HUDEP-2 (cell line): ENCODE measurements around the gene HOXA11.
A peak's percentile ranks its signal among the peaks of the same experiment; 100 is the strongest.

Experiments
- DNase-seq, 76 experiments: peaks; one replicate each; lab custom pipeline; 2025; ENCODE audit not compliant: unreplicated experiment in 76 of 76; lab: John Stamatoyannopoulos, UW

The HOXA11 gene

GRCh38 chr7:27182285-27182841 is 2.7 kb downstream of the HOXA11 start:
- DNase-seq = no peak

- no peak for DNase-seq
Observed at GRCh38 chr7:27181795-27182275, 3.2 kb downstream of the HOXA11 start.

- DNase-seq = no peak
Observed at GRCh38 chr7:27180431-27181420, 4.3 kb downstream of the HOXA11 start.

GRCh38 chr7:27179503-27180430 is 5.3 kb downstream of the HOXA11 start:
- DNase-seq = peak in 45 of 76 experiments; percentile 1 to 73 (median 33)

DNA sequence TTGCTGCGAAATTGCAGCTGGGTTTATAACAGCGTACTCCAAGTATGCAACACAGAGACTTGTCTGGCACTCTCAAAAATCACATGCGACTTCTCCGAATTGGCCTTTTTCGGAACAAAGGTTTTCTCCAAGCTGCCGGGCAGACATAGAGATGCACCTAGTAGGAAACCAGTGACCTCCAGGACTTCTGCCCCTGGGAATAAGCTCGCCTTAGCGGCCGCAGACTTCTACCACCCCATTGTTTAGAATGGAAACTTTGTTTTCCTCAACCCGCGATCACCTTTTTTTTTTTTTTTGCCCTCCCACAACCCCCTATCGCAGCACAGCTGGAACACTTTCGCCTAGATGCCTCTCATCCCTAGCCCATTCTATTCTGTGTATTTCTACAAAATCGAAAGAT is 6.0 kb downstream of the HOXA11 start:
- DNase-seq = no peak

GRCh38 chr7:27178366-27178765 is 6.7 kb downstream of the HOXA11 start:
- DNase-seq = no peak

DNA sequence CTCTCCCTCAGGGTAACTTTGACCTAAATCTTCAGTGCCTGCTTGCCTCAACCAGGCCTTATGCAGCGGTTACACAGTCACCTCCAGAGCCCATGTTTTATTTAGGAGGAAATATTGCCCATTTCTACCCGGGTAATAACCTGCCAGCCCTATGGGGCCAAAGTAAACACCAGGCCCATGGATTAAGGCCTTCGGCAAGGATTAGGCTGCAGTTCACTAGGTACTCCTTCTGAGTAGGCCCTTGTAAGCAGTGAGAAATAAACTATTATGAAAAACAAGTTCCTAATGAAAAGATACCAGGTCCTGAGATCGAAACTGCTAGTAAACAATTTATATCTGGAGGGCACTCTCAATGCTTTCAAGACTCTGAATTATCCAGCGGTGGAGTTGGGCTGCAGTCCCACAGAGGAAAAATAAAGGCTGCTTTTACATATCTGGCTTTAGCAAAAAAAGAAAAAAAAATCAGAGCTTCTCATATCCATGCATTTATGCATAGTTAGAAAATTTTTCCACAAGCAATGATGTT is 7.2 kb downstream of the HOXA11 start:
- no peak for DNase-seq

DNA sequence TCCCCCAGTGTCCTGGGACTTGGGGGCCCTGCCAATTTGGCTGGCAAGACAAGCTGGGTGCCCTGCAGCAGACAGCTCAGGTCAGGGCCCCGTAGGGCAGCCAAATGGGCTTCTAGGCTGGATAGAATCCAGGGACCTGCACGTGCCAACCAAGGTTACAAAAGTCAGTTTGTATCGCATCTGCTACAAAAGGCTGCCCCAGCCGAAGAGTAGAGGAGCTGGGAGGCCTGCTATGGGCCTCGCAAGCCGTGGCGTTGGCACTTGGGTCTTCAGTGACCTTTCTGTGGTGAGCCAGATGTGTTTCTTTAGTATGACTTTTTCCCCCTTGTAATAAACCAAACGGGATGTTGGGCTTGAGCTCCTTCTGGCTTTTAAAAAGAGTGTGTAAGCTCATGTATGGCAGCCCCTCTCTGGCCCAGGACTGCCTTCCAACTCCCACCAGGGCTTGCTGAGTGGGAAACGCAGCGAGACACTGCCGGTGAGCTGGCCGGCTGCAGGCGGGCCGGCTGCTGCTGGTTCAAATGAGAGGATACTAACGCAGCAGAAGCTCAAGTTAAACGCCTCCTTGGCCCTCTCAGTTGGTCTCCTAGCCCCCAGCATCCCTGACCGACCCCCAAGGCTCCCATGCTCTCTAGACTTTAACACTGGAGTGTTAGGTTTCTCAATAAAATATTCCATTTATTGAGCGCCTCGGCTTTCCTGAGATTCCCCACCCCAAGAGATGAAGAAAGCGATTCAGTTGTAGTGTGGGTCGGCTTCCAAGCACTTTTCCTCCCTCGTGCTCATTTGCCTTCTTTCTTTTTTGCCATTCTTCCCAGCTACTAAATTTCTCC is 7.9 kb downstream of the HOXA11 start:
- DNase-seq = no peak

DNA sequence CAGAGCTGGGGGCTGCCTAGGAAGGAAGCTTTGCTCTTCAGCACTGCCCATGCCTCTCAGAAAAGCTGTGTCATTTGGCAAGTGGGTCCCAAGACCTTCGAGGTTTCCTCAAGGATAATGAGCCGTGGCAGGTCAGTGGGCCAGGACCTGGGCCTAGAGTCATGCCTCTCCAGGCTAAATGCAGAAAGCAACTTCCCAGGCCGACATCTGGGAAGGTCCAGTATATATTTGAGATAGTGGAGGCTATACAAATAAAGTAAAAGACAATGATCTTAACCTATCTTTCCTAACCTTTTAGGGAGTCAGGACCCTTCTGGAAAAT is 8.5 kb downstream of the HOXA11 start:
- no peak for DNase-seq

DNA sequence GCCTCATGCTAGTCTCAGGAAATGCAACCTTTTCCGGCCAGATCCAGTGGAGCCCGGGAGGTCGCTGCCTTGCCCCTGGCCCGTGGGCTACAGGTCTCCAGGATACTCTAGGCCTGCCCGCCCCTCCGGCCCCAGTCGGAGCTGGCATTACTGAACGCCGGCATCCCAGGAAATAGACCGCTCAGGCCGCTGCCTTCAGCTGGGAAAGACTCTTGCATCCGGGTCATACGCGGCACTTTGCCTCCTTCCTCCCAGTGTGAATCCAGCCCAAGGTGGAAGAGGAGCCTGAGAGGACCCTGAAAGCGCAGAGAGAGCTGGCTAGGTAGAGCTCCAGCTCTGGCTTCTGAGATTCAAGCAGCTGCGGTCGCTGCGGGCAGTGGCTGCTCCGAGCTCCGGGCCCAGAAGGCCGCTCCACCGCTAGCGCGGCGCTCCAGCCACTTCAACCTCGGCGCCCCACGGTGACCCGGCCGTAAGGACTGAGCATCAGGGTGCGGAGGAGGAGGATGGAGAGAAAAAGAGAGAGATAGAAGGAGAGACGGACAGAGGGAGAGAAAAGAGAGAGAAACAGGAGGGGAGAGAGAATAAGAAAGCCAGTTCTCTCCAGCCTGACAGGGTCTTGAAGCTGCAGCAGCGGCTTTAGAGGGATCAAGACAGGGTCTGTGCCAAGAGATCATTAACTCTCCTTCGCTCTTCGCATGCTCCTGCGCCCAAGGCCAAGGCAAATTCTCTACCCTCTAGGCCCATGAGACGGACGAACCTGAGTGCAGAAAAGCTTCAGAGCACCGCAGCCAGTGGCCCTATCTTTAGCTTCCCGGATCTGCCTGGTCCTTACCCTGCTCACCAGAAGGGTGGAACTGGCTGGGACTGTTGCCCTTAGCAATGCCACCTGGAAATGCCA is 9.2 kb downstream of the HOXA11 start:
- DNase-seq = no peak

DNA sequence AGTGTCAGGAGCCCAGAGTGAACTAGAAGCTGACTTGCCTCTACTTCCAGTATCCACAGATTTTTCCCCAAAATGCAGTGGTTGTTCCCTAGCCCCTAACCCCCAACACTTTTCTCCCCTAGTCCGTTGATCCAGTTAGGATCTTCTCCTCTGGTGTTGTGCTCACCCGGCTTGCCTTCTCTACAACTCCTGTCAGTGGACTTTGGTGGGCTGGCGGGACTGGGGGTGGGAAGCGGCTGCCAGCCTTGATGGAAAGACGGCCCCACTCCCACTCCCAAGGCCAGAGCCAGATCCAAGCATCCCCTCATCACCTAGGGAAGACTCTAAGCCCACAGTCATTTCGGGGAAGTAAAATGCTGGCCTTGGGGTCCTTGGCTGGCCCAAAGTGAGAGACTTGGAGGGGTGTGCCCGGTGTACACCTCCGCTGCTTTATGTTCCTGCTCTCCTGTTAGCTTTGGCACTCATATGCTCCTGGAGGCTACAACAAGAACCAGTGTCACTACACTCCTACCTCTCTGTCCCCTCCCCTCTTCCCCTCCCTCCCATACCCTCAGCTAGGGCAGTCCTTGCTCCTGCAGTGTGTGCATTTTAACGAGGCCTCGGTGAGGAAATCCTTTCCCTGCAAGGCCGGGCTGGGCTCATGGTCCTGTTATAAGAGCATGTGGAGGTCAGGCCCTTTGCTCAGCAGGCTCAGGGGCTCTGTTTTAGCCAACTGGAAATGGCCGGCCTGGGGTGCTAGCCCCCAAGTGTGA is 10.0 kb downstream of the HOXA11 start:
- no peak for DNase-seq

GRCh38 chr7:27173956-27174873 is 10.8 kb downstream of the HOXA11 start, which contains the start of gene HOXA10:
Gene HOXA10, minus strand, starts transcription at chr7:27174320. Its CDS starts 14 bp downstream, at chr7:27174306.
- no peak for DNase-seq

- no peak for DNase-seq
Observed at GRCh38 chr7:27173511-27173955, 11.5 kb downstream of the HOXA11 start.

- no peak for DNase-seq
Observed at GRCh38 chr7:27172823-27173510, 12.1 kb downstream of the HOXA11 start.

GRCh38 chr7:27172315-27172774 is 12.7 kb downstream of the HOXA11 start:
- no peak for DNase-seq

DNA sequence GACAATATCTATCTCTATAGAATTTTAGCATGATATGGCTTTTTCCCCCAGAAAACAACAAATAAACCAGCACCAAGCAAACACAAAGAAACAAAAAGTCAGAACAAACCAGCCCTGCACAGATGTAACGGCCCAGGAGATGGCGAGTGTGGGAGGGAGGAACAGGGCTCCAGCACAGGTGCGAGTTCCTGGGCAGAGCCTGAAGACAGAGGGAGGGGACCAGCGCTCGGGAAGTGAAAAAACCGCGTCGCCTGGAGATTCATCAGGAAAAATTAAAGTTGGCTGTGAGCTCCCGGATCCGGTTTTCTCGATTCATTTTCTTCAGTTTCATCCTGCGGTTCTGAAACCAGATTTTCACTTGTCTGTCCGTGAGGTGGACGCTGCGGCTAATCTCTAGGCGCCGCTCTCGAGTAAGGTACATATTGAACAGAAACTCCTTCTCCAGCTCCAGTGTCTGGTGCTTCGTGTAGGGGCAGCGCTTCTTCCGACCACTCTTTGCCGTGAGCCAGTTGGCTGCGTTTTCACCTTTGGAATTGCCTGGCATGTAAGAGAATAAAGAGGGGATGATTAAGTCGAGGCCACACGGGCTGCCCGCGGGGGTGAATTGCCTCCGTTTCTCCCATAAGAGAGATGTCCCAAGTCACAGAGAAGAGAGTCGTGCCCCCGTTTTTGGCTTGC is 13.3 kb downstream of the HOXA11 start:
- no peak for DNase-seq
